ENCODE data around the gene SPATC1L.
"Not testable (repeated sequence)": the region's sequence is repeated elsewhere in the genome, so short reads cannot be mapped to it uniquely, and the experiment has no call there.

Gene SPATC1L

GRCh38 chr21:46214478-46215340, 30.4 kb upstream of the SPATC1L start:
- DNase-seq = no peak

DNA sequence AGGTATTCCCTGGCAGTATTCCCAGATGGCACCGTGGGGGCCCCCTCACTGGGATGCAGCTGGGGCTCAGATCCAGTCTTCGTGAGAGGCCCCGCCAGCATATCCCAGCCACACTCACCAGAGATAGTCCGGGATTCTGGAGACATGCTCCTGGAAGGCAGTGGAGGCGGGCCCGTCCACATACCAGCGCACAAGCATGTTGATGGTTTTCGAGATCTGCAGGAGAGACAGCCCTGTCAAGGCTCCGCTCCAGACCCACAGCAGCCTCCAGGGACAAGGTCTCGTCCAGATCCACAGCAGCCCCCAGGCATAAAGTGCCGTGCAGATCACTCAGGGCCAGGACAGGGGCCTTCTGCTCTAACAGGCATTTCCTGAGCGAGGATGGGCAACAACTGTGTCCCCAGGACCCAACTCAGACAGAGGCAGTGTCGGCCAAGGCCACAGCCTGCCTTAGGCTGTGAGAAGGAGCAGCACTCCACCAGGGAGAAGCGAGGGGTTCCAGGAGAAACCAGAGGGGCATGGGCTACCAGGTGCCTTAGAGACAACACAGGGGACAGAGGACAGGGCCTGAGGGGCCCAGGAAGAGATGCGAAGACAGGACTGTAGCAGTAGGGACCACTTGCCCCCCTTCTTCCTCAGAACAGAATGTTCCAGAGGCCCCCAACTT, 29.5 kb upstream of the SPATC1L start:
- no peak for DNase-seq

DNA sequence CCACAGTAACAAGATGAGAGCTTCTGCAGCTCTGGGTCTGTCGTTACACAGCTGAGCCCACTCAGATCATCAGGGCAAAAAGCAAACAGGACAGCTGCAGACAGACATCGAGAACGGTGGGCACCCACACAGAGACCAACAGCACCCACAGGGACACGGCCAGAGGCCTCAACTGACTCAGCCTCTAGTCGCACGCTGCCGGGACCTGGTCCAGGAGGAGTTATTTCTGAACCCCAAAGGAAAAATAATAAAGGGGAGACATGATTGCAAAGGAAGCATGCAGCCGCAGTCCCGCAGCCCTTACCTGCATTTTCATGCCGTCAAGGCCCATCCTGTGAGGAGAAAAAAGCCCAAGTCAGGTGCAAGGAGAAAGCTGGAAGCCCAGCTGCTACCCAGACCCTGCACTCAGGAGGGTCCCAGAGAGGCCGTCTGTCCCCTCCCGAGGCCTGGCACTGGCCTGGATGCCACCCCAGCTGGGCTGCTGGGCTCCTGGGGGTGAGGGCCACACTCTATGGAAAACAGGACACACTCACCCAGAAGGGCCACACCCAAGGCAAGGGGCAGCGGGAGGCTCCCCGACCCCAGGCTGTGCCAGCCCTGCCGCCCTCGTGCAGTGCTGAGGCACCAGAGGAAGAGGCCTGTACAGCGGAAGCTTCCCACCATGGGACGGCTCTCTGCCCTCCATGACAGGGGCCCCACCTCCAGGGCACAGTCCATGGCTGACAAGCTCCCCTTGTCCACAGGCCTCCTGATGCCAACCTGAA, 28.6 kb upstream of the SPATC1L start:
- DNase-seq = no peak

GRCh38 chr21:46211786-46212720, 27.8 kb upstream of the SPATC1L start:
- DNase-seq = no peak

DNA sequence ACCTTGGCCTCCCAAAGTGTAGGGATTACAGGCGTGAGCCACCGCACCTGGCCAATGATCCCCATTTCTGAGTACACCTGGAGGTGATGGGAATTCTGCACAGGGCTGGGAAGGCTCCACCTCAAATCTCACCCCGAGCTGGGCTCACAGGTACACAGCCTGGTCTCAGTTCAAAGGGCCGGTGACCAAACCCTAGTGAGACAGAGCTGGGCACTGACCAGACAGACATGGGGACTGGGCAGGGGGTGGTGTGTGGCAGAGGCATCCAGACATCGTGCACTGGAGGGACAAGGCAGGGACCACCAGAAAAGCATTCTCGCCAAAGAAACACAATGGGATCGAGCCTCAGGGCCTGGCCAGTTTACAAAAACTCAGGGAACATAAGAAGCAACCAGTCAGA, 27.1 kb upstream of the SPATC1L start:
- DNase-seq = no peak

- DNase-seq = no peak
Measured at GRCh38 chr21:46210378-46211136, 26.3 kb upstream of the SPATC1L start.

DNA sequence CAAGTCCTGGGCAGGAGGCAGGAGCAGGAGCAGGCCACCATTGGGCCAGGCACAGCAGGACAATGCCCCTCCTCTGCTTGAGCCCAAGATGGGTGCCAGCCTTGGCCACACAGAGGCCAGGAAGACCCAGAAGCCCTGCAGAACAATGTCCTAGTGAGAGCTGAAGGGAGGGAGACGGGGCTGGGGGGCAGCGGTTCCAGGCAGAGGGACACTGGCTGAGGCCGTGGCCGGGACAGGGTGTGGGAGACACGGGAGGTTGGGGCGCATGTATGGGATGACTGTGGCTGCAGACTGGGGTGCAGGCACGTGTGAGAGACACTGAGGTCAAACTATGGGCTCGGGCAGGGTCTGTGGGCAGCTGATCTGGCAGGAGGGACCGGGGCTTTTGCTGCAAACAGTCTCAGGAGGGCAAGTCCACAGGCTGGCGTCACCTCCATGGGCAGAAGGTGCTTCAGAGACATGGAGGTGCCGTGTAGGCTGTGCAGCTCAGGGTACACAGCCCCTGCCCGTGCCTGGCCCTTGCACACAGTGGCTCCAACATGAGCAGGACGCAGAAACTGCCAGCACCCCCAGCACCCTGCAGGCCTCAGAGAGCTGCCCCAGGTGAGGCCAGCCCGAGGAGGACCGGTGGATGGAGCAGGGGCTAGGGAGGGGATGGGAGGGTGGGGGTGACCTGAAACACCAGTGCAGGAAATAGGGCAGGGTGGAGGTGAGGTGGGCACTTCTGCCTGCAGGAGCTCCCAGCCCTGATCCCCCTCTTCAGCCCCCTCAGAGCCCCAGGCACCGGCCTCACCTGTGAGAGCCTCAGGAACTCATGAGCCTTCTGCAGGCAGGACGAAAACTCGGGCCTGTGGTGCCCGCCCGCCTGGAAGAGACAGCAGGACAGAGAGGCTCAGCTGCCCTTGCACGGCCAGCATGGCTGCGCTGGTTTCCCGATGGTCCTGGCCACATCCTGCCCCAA, 24.8 kb upstream of the SPATC1L start:
- no peak for DNase-seq

- DNase-seq = no peak
Measured at GRCh38 chr21:46207920-46208591, 23.8 kb upstream of the SPATC1L start.

GRCh38 chr21:46207006-46207919, 23.0 kb upstream of the SPATC1L start:
- no peak for DNase-seq

- DNase-seq = no peak
Measured at GRCh38 chr21:46206163-46207005, 22.1 kb upstream of the SPATC1L start.

DNA sequence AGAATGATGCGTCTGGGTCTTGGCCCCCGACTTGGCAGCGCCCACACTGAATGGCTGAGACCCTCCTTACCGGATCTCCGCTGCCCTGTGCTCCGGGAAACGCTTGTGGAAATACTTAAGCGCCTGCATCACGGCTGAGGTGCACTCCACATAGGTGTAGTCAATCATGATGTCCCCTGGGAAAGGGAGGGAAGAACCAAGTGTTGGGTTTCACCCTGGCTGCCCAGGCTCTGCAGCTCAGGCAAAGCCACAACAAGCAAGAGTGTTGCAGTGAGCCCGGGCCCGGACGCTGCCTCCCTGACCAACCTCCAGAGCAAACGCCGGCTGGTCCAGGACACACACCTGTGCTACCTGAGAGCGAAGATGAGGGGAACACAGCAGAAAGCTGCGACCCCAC, 21.5 kb upstream of the SPATC1L start:
- no peak for DNase-seq

DNA sequence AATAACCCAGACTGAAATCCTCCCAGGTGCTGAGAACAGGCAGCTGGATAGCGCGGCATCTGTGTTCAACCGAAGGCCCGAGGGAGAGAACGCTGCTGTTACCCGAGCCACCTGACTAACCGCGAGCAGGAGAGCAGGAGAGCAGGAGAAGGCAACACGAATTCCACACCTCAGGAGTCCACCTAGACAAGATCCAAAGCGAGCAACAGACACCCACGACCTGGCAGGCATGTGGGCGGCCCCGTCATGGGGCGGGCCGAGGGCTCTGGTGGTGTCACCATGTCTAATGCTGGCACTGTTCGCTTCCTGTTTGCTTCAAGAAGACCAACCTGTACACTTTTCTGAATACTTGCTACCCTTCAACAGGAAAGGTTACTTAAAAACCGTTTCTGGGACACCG, 20.9 kb upstream of the SPATC1L start:
- no peak for DNase-seq

- no peak for DNase-seq
Measured at GRCh38 chr21:46203203-46203600, 18.9 kb upstream of the SPATC1L start.

DNA sequence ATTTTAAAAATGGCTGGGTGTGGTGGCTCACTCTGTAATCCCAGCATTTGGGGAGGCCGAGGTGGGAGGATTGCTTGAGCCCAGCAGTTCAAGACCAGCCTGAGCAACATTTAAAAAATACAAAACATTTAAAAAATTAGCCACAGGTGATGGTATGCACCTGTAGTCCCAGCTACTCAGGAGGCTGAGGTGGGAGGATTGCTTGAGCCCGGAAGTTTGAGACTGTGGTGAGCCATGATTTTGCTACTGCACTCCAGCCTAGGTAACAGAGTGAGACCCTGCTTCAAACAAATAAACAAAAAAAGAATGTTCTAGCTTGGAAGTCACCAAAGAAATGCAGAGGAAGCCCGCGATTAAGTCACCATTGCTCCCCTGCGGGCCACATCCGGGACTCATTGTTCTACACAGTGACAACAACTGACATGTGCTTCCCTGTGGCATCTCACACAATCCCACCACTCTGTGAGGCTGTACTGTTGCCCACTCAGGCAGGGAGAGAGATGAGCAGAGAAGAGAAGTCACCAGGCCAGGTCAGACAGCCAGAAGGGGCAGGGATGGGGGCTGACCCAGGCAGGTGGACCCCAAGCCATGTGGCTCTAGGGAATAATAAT, 18.4 kb upstream of the SPATC1L start:
- no peak for DNase-seq

- not testable (repeated sequence) for DNase-seq
Measured at GRCh38 chr21:46200877-46201803, 16.9 kb upstream of the SPATC1L start.
